ENCODE results near the gene PLEKHM3.

- TF ChIP-seq POLR2A (IDR thresholded peaks at IDR 0.05), result no peak
- TF ChIP-seq POLR2AphosphoS5 (IDR thresholded peaks at IDR 0.05), result no peak
Observed at GRCh38 chr2:207938415-207938814, 86.9 kb downstream of the PLEKHM3 start.
